ENCODE data around the gene BICDL1. TPM values are rescaled to one million over a fixed set of nuclear protein-coding genes. Genes with fewer than 3 reads are reported as not detected.

Gene BICDL1
- total RNA-seq, 1 donor from 2014 or later, result 7.4 TPM

- no peaks in the 10 kb centered on the region for H3K4me1 Mint-ChIP-seq (ENCODE audit: unreplicated experiment)
Measured at GRCh38 chr12:119949594-119949993, 39.4 kb upstream of the BICDL1 start.

GRCh38 chr12:119956047-119956446 lies 33.0 kb upstream of the BICDL1 start:
- Mint-ChIP-seq H3K36me3 (no peaks in the 10 kb centered on the region), H3K4me3 (no peak overlapping the region), H3K4me1 (ENCODE audit: unreplicated experiment) (no peaks in the 10 kb centered on the region), H3K27ac (no peak overlapping the region), H3K9me3 (peaks cover 17% of the 10 kb centered on the region), H3K27me3 (no peaks in the 10 kb centered on the region)
- DNase-seq (ENCODE audit: extremely low spot score, unreplicated experiment), result no peak
- TF ChIP-seq CTCF (conservative IDR thresholded peaks at IDR 0.05), result no peak

More at GRCh38 chr12:119949594-119949993, 39.4 kb upstream of the BICDL1 start:
- no peak for TF ChIP-seq CTCF (conservative IDR thresholded peaks at IDR 0.05)
- no peaks in the 10 kb centered on the region for H3K27me3 Mint-ChIP-seq
- H3K27ac Mint-ChIP-seq, result no peak overlapping the region
- H3K9me3 Mint-ChIP-seq, result no peaks in the 10 kb centered on the region
- no peak for DNase-seq (ENCODE audit: extremely low spot score, unreplicated experiment)
- H3K4me3 Mint-ChIP-seq, result no peak overlapping the region
- no peaks in the 10 kb centered on the region for H3K36me3 Mint-ChIP-seq

- DNase-seq (ENCODE audit: extremely low spot score, unreplicated experiment), result no peak
- Mint-ChIP-seq H3K4me1 (ENCODE audit: unreplicated experiment) (no peaks in the 10 kb centered on the region), H3K27me3 (no peaks in the 10 kb centered on the region), H3K36me3 (no peaks in the 10 kb centered on the region), H3K4me3 (no peak overlapping the region), H3K9me3 (peaks cover 17% of the 10 kb centered on the region), H3K27ac (no peak overlapping the region)
- no peak for TF ChIP-seq CTCF (conservative IDR thresholded peaks at IDR 0.05)
Measured at GRCh38 chr12:119957135-119957534, 31.9 kb upstream of the BICDL1 start.

- H3K27me3 Mint-ChIP-seq, result no peaks in the 10 kb centered on the region
- H3K36me3 Mint-ChIP-seq, result no peaks in the 10 kb centered on the region
- no peak for DNase-seq (ENCODE audit: extremely low spot score, unreplicated experiment)
- TF ChIP-seq CTCF (conservative IDR thresholded peaks at IDR 0.05), result no peak
- H3K4me3 Mint-ChIP-seq, result no peak overlapping the region
- peaks cover 17% of the 10 kb centered on the region for H3K9me3 Mint-ChIP-seq
- H3K27ac Mint-ChIP-seq, result no peak overlapping the region
- no peaks in the 10 kb centered on the region for H3K4me1 Mint-ChIP-seq (ENCODE audit: unreplicated experiment)
Measured at GRCh38 chr12:119959435-119959834, 29.6 kb upstream of the BICDL1 start.

- peaks cover 3% of the 10 kb centered on the region for H3K27me3 Mint-ChIP-seq
- H3K4me1 Mint-ChIP-seq (ENCODE audit: unreplicated experiment), result no peaks in the 10 kb centered on the region
- no peak for DNase-seq (ENCODE audit: extremely low spot score, unreplicated experiment)
- H3K36me3 Mint-ChIP-seq, result no peaks in the 10 kb centered on the region
- TF ChIP-seq CTCF (conservative IDR thresholded peaks at IDR 0.05), result no peak
- no peak overlapping the region for H3K4me3 Mint-ChIP-seq
- no peak overlapping the region for H3K27ac Mint-ChIP-seq
- H3K9me3 Mint-ChIP-seq, result no peaks in the 10 kb centered on the region
Measured at GRCh38 chr12:119964123-119964522, 24.9 kb upstream of the BICDL1 start.

- Mint-ChIP-seq H3K9me3 (no peaks in the 10 kb centered on the region), H3K4me3 (no peak overlapping the region), H3K36me3 (no peaks in the 10 kb centered on the region), H3K4me1 (ENCODE audit: unreplicated experiment) (no peaks in the 10 kb centered on the region), H3K27ac (no peak overlapping the region), H3K27me3 (peaks cover 3% of the 10 kb centered on the region)
- DNase-seq (ENCODE audit: extremely low spot score, unreplicated experiment), result no peak
- no peak for TF ChIP-seq CTCF (conservative IDR thresholded peaks at IDR 0.05)
Measured at GRCh38 chr12:119964929-119965328, 24.1 kb upstream of the BICDL1 start.
